Measurements from ENCODE around the gene MTSS2. TPM values are rescaled to one million over a fixed set of nuclear protein-coding genes. Genes with fewer than 3 reads are reported as not detected.

Gene MTSS2
- total and polyA plus RNA-seq, 2 of the 8 experiments (the other 6 are each of a cell fraction or from before 2014, with no cell fraction given), result 23.3 to 36.7 TPM

- Histone ChIP-seq H3K18ac (ENCODE audit: extremely low read depth, low read length) (no peak overlapping the region), H3K9me3 (ENCODE audit: insufficient read depth in 2 of 2, low read depth in 1 of 2, low read length in 1 of 2) (peaks cover 0 to 10% of the 10 kb centered on the region in 2 experiments; a peak in 2 of 4 replicates), H3K4ac (replicated peaks; ENCODE audit: insufficient read length, low read depth, low read length) (no peak overlapping the region), H3K4me1 (replicated peaks in 1 of 4; ENCODE audit: control insufficient read depth in 3 of 4, insufficient read depth in 4 of 4, low read length in 3 of 4) (peaks cover 4 to 31% (median 21%) of the 10 kb centered on the region in 4 experiments), H3K9ac (replicated peaks in 1 of 4; ENCODE audit: extremely low read depth in 1 of 4, low read depth in 3 of 4, low read length in 3 of 4) (no peak overlapping the region), H3K27me3 (replicated peaks in 1 of 4; ENCODE audit: control insufficient read depth in 3 of 4, extremely low read depth in 1 of 4, insufficient read depth in 3 of 4, low read length in 3 of 4) (no peaks in the 10 kb centered on the region), H4K91ac (replicated peaks; ENCODE audit: insufficient read length, low read length) (no peak overlapping the region), H3K4me2 (ENCODE audit: insufficient read depth in 1 of 2, low read depth in 2 of 2, low read length in 2 of 2) (no peak overlapping the region), H3K4me3 (ENCODE audit: extremely low read depth in 1 of 4, insufficient read depth in 2 of 4, low read depth in 3 of 4, low read length in 4 of 4) (no peak overlapping the region), H3K36me3 (ENCODE audit: control insufficient read depth in 2 of 4, insufficient read depth in 4 of 4, low read length in 3 of 4) (peaks cover 0 to 10% (median 1%) of the 10 kb centered on the region in 4 experiments; a peak in 1 of 8 replicates), H2BK5ac (ENCODE audit: low read depth, low read length) (no peak overlapping the region), H3K14ac (ENCODE audit: insufficient read length) (no peak overlapping the region), H2AFZ (ENCODE audit: low read length) (no peak overlapping the region), H3K79me2 (ENCODE audit: control insufficient read depth in 1 of 2, insufficient read depth in 2 of 2, low read length in 2 of 2) (no peaks in the 10 kb centered on the region), H2AK5ac (ENCODE audit: low read depth, low read length) (no peak overlapping the region), H4K5ac (ENCODE audit: insufficient read length, low read depth, low read length) (no peak overlapping the region), H3K56ac (replicated peaks; ENCODE audit: insufficient read length, low read depth, low read length) (no peak overlapping the region), H4K8ac (ENCODE audit: extremely low read depth, insufficient read depth, low read length) (peak overlapping the region; percentile 84), H2BK20ac (ENCODE audit: low read length) (no peak overlapping the region), H2BK120ac (replicated peaks; ENCODE audit: low read depth, low read length) (no peak overlapping the region), H3K79me1 (ENCODE audit: low read depth, low read length) (no peaks in the 10 kb centered on the region), H3K23me2 (ENCODE audit: low read depth, low read length) (peaks cover 2% of the 10 kb centered on the region; the same call in 1 of the 2 replicates), H3K27ac (ENCODE audit: low read depth, low read length) (no peak overlapping the region), H4K20me1 (replicated peaks in 1 of 2; ENCODE audit: control insufficient read depth in 1 of 2, insufficient read depth in 2 of 2, low read length in 2 of 2) (peaks cover 0 to 3% of the 10 kb centered on the region in 2 experiments), H3K23ac (ENCODE audit: insufficient read length) (no peak overlapping the region), H2BK15ac (ENCODE audit: low read length) (no peak overlapping the region), H2BK12ac (ENCODE audit: low read depth, low read length) (no peak overlapping the region)
- CTCF ChIA-PET (ENCODE audit: partially characterized antibody), result interaction anchor here (0.9 to 4.0 kb wide), 4 partner anchors 21 to 54 kb away, joined by 3 to 14 read pairs (median 3); no protein-coding TSS in a partner anchor
- FAIRE-seq (no peak), DNase-seq (ENCODE audit: low read depth in 1 of 2, low spot score in 2 of 2) (no peak)
- POLR2A ChIA-PET (ENCODE audit: partially characterized antibody), result interaction anchor here (2.1 kb wide), 1 partner anchor 14 kb away, joined by 4 read pairs; no protein-coding TSS in a partner anchor
- 90% methylated on average over 9 of the region's 9 CpGs; no CpG with 5 or more reads in 1 of the 2 experiments for WGBS, 2 experiments (ENCODE audit: extremely low coverage in 1 of 2, insufficient coverage in 1 of 2, insufficient read length in 1 of 2, insufficient replicate concordance in 2 of 2, low coverage in 1 of 2, low lambda C conversion rate in 2 of 2, missing lambda C conversion rate in 1 of 2)
- TF ChIP-seq POLR2AphosphoS5 (IDR thresholded peaks at IDR 0.05; ENCODE audit: low read depth, low read length) (no peak), NRF1 (IDR thresholded peaks at IDR 0.05; ENCODE audit: low read depth, low read length) (no peak), RNF2 (IDR thresholded peaks at IDR 0.05; ENCODE audit: borderline replicate concordance, low read depth, low read length, missing control alignments, poor library complexity, severe bottlenecking) (no peak), JUN (IDR thresholded peaks at IDR 0.05; ENCODE audit: low read depth, low read length) (no peak), KDM5A (IDR thresholded peaks at IDR 0.05; ENCODE audit: low read length) (no peak), KDM1A (IDR thresholded peaks at IDR 0.05; ENCODE audit: borderline replicate concordance, low read length) (no peak), SAP30 (IDR thresholded peaks at IDR 0.05; ENCODE audit: insufficient read depth, insufficient replicate concordance, low read length) (no peak), SIRT6 (IDR thresholded peaks at IDR 0.05; ENCODE audit: low read length) (no peak)
- TF ChIP-seq, protein P1, sequence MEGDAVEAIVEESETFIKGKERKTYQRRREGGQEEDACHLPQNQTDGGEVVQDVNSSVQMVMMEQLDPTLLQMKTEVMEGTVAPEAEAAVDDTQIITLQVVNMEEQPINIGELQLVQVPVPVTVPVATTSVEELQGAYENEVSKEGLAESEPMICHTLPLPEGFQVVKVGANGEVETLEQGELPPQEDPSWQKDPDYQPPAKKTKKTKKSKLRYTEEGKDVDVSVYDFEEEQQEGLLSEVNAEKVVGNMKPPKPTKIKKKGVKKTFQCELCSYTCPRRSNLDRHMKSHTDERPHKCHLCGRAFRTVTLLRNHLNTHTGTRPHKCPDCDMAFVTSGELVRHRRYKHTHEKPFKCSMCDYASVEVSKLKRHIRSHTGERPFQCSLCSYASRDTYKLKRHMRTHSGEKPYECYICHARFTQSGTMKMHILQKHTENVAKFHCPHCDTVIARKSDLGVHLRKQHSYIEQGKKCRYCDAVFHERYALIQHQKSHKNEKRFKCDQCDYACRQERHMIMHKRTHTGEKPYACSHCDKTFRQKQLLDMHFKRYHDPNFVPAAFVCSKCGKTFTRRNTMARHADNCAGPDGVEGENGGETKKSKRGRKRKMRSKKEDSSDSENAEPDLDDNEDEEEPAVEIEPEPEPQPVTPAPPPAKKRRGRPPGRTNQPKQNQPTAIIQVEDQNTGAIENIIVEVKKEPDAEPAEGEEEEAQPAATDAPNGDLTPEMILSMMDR (IDR thresholded peaks at IDR 0.05; ENCODE audit: control extremely low read depth in 1 of 3, insufficient read depth in 1 of 3, low read depth in 1 of 3, low read length in 3 of 3), result no peak
- TF ChIP-seq, protein P2, sequence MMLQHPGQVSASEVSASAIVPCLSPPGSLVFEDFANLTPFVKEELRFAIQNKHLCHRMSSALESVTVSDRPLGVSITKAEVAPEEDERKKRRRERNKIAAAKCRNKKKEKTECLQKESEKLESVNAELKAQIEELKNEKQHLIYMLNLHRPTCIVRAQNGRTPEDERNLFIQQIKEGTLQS (IDR thresholded peaks at IDR 0.05; ENCODE audit: insufficient read depth, low read depth, low read length), result no peak
Observed at GRCh38 chr16:70717065-70717464, 31.2 kb upstream of the MTSS2 start.

Data from H1 (cell line).